GDM1 (cell line): Measurements from ENCODE around the gene SLC35F3.
"Not testable (repeated sequence)": the region's sequence is repeated elsewhere in the genome, so short reads cannot be mapped to it uniquely, and the experiment has no call there.

ENCODE experiments used
- DNase-seq: peaks from one replicate; lab custom pipeline; 2025; lab: John Stamatoyannopoulos, UW

Gene SLC35F3

GRCh38 chr1:234321231-234321630 lies 416.8 kb downstream of the SLC35F3 start:
- no peak for DNase-seq

GRCh38 chr1:234322097-234322496 lies 417.6 kb downstream of the SLC35F3 start:
- DNase-seq, result no peak

- peak; percentile 33 for DNase-seq
These were observed 418.5 kb downstream of the SLC35F3 start for GRCh38 chr1:234322979-234323378.

GRCh38 chr1:234324821-234325220 lies 420.3 kb downstream of the SLC35F3 start:
- DNase-seq, result no peak

- no peak for DNase-seq
These were observed 421.5 kb downstream of the SLC35F3 start for GRCh38 chr1:234325878-234326496.

GRCh38 chr1:234326497-234327366 lies 422.3 kb downstream of the SLC35F3 start:
- DNase-seq, result peak; percentile 29

GRCh38 chr1:234327577-234328164 lies 423.2 kb downstream of the SLC35F3 start:
- DNase-seq, result no peak

GRCh38 chr1:234330843-234331215 lies 426.4 kb downstream of the SLC35F3 start:
- DNase-seq, result no peak

- no peak for DNase-seq
These were observed 427.0 kb downstream of the SLC35F3 start for GRCh38 chr1:234331507-234331906.

- DNase-seq, result no peak
These were observed 431.9 kb downstream of the SLC35F3 start for GRCh38 chr1:234336359-234336758.

- DNase-seq, result no peak
These were observed 432.8 kb downstream of the SLC35F3 start for GRCh38 chr1:234337233-234337632.

- no peak for DNase-seq
These were observed 436.1 kb downstream of the SLC35F3 start for GRCh38 chr1:234340528-234340927.

GRCh38 chr1:234342774-234343173 lies 438.3 kb downstream of the SLC35F3 start:
- DNase-seq, result no peak

GRCh38 chr1:234345237-234345636 lies 440.8 kb downstream of the SLC35F3 start:
- no peak for DNase-seq

GRCh38 chr1:234348964-234349363 lies 444.5 kb downstream of the SLC35F3 start:
- DNase-seq, result no peak

- DNase-seq, result no peak
These were observed 451.5 kb downstream of the SLC35F3 start for GRCh38 chr1:234355782-234356510.

GRCh38 chr1:234356615-234357269 lies 452.3 kb downstream of the SLC35F3 start:
- DNase-seq, result not testable (repeated sequence)

GRCh38 chr1:234357831-234358230 lies 453.4 kb downstream of the SLC35F3 start:
- no peak for DNase-seq

GRCh38 chr1:234361102-234361603 lies 456.7 kb downstream of the SLC35F3 start:
- no peak for DNase-seq

GRCh38 chr1:234362558-234362957 lies 458.1 kb downstream of the SLC35F3 start:
- DNase-seq, result no peak

GRCh38 chr1:234368320-234369032 lies 464.0 kb downstream of the SLC35F3 start:
- DNase-seq, result no peak
